Liver (tissue), 9 donors: Measurements from ENCODE around the gene ZNF141. TPM values are rescaled to one million over a fixed set of nuclear protein-coding genes. Genes with fewer than 3 reads are reported as not detected.

Experiments used
- DNase-seq: peaks from one replicate; pipeline ENCODE4 v3.0.0-alpha.2; 2017; ENCODE audit warnings: low spot score
- H3K27ac ChIP-seq, 2 donors: one replicate each; pipeline ENCODE4 v1.7.0; 2013; ENCODE audit warnings: inconsistent platforms in 2 of 2, low read length in 2 of 2, control low read depth in 1 of 2, low read depth in 1 of 2, mild to moderate bottlenecking in 1 of 2
- H3K27me3 ChIP-seq, 4 donors: one replicate each; pipeline versions ENCODE4 v1.6.1 to v1.7.0; 2013; ENCODE audit warnings: low read length in 3 of 4, inconsistent platforms in 1 of 4, mild to moderate bottlenecking in 1 of 4, moderate library complexity in 1 of 4; ENCODE audit not compliant: control insufficient read depth in 4 of 4, insufficient read depth in 4 of 4
- H3K36me3 ChIP-seq, 4 donors: one replicate each; pipeline versions ENCODE4 v1.6.1 to v1.7.0; 2013; ENCODE audit warnings: low read length in 3 of 4, mild to moderate bottlenecking in 3 of 4, low read depth in 1 of 4, moderate library complexity in 1 of 4; ENCODE audit not compliant: control insufficient read depth in 4 of 4, insufficient read depth in 3 of 4
- H3K4me1 ChIP-seq, 4 donors: one replicate each; pipeline versions ENCODE4 v1.6.1 to v1.7.0; 2013; ENCODE audit warnings: low read length in 3 of 4, mild to moderate bottlenecking in 3 of 4, moderate library complexity in 1 of 4; ENCODE audit not compliant: control insufficient read depth in 4 of 4, insufficient read depth in 4 of 4
- H3K4me3 ChIP-seq, 3 donors: one replicate each; pipeline versions ENCODE4 v1.6.1 to v1.7.0; 2013; ENCODE audit warnings: low read length in 3 of 3, control low read depth in 1 of 3, low read depth in 1 of 3, mild to moderate bottlenecking in 1 of 3
- H3K9ac ChIP-seq, 2 donors: one replicate each; pipeline ENCODE4 v1.7.0; 2013; ENCODE audit warnings: low read length in 2 of 2, mild to moderate bottlenecking in 2 of 2, moderate library complexity in 2 of 2, control low read depth in 1 of 2, low read depth in 1 of 2
- H3K9me3 ChIP-seq, 4 donors: one replicate each; pipeline versions ENCODE4 v1.6.1 to v1.7.0; 2013; ENCODE audit warnings: low read length in 3 of 4; ENCODE audit not compliant: control insufficient read depth in 4 of 4
- EGR1 ChIP-seq, 2 donors: IDR thresholded peaks; 2 replicates each; pipeline ENCODE4 v1.6.1; 2016 to 2018; ENCODE audit warnings: antibody characterized with exemption in 2 of 2, low read depth in 2 of 2
- FOXA1 ChIP-seq: IDR thresholded peaks from 2 replicates; pipeline ENCODE4 v1.6.1; 2016; ENCODE audit warnings: antibody characterized with exemption
- FOXA2 ChIP-seq: IDR thresholded peaks from 2 replicates; pipeline ENCODE4 v1.6.1; 2016; ENCODE audit warnings: antibody characterized with exemption
- GABPA ChIP-seq, 2 donors: IDR thresholded peaks in 1 of 2; conservative IDR thresholded peaks in 1 of 2; 2 replicates each; pipeline ENCODE4 v1.6.1; 2016; ENCODE audit warnings: antibody characterized with exemption in 2 of 2, mild to moderate bottlenecking in 1 of 2, moderate library complexity in 1 of 2
- HNF4A ChIP-seq, 2 donors: conservative IDR thresholded peaks; 2 replicates each; pipeline ENCODE4 v1.6.1; 2016; ENCODE audit warnings: antibody characterized with exemption in 2 of 2, mild to moderate bottlenecking in 2 of 2
- HNF4G ChIP-seq: IDR thresholded peaks from 2 replicates; pipeline ENCODE4 v1.6.1; 2016; ENCODE audit warnings: antibody characterized with exemption
- JUND ChIP-seq, 2 donors: IDR thresholded peaks; 2 replicates each; pipeline ENCODE4 v1.6.1; 2016; ENCODE audit warnings: antibody characterized with exemption in 2 of 2
- NR2F2 ChIP-seq: IDR thresholded peaks from 2 replicates; pipeline ENCODE4 v1.6.1; 2016; ENCODE audit warnings: antibody characterized with exemption
- RAD21 ChIP-seq, 2 donors: IDR thresholded peaks; 2 replicates each; pipeline ENCODE4 v1.6.1; 2016; ENCODE audit warnings: antibody characterized with exemption in 2 of 2, mild to moderate bottlenecking in 2 of 2
- RXRA ChIP-seq, 2 donors: IDR thresholded peaks; 2 replicates each; pipeline ENCODE4 v1.6.1; 2017 to 2018; ENCODE audit warnings: antibody characterized with exemption in 2 of 2, mild to moderate bottlenecking in 1 of 2
- SP1 ChIP-seq: IDR thresholded peaks from 2 replicates; pipeline ENCODE4 v1.6.1; 2018; ENCODE audit warnings: antibody characterized with exemption, mild to moderate bottlenecking
- TAF1 ChIP-seq: conservative IDR thresholded peaks from 2 replicates; pipeline ENCODE4 v1.6.1; 2016; ENCODE audit warnings: antibody characterized with exemption, mild to moderate bottlenecking
- YY1 ChIP-seq: IDR thresholded peaks from 2 replicates; pipeline ENCODE4 v1.6.1; 2016; ENCODE audit warnings: antibody characterized with exemption, mild to moderate bottlenecking
- whole genome bisulfite sequencing: extraction: QIAGEN DNeasy Blood & Tissue Kit; methylation state at CpG from one replicate; pipeline ENCODE4 v1.1.7; 2013; 5-methylcytosine and 5-hydroxymethylcytosine counted together
- polyA plus RNA-seq, 2 donors: library from polyadenylated mRNA; stranded (reverse) in 1 of 2; unstranded in 1 of 2; fragments of 200-250 nt in 1 of 2; fragments of >200 nt in 1 of 2; fragmentation: Nextera tagmentation in 1 of 2; extraction: Ambion mirVana in 1 of 2; gene quantifications; one replicate each; pipeline versions ENCODE4 v1.2.1 to v1.2.3, GENCODE V29; 2013 to 2015
- total RNA-seq, 2 donors: library from RNA; depleted of rRNA; stranded (reverse); fragments of >200 nt; gene quantifications; one replicate each; pipeline ENCODE4 v1.2.3, GENCODE V29; 2014
- TF ChIP-seq, protein P1 (sequence below): IDR thresholded peaks from 2 replicates; pipeline ENCODE4 v1.6.1; 2016; ENCODE audit warnings: antibody characterized with exemption, mild to moderate bottlenecking
- TF ChIP-seq, protein P2 (sequence below): fragments of 150-350 bp; IDR thresholded peaks from 2 replicates; pipeline ENCODE4 v1.5.1; 2017; ENCODE audit warnings: improper control_type of control experiment, low read depth, low read length; ENCODE audit not compliant: missing input control
- TF ChIP-seq, protein P3 (sequence below): IDR thresholded peaks from 2 replicates; pipeline ENCODE4 v1.6.1; 2016; ENCODE audit warnings: antibody characterized with exemption
- TF ChIP-seq, protein P4 (sequence below): IDR thresholded peaks from 2 replicates; pipeline ENCODE4 v1.6.1; 2016; ENCODE audit warnings: antibody characterized with exemption
- TF ChIP-seq, protein P5 (sequence below): IDR thresholded peaks from 2 replicates; pipeline ENCODE4 v1.6.1; 2016; ENCODE audit warnings: antibody characterized with exemption
- donor health status: healthy.
- donor health status: healthy.
- donor health status: healthy.
- donor health status: healthy.
- donor health status: healthy.

Gene ZNF141
- total and polyA plus RNA-seq, 4 donors, result 2.1 to 15.4 (median 7.7) TPM

DNA sequence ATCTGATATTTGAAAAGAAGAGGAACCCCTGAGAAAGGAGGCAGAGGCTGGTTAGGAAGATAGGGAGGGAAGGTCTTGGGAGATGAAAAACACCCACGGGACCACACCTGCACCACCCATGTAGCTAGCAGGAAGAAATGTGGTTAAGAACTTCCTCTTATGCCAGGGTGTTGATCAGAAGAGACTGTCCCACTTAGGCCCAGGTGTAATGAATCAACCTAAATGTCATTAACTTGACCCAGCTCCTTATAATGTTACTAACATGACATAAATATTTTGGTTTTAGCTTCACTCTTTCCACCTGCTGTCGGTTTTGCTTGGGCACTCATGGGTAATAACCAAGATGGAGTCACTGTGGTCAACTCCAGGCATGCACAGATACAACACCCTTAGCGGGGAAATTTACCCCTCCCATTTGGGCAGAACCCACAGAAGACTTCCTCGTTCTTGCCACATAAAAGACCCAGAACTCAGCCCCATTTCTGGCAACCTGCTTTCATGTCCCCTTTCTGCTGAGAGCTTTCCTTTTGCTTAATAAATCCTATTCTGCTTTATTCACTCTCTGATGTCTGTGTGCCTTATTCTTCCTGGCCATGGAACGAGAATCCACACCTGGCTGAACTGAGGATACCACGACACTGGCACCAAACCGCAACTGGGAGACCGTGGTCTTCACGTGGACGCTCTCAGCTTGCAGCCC is 46.8 kb downstream of the ZNF141 start (continued):
- TF ChIP-seq, protein P1, sequence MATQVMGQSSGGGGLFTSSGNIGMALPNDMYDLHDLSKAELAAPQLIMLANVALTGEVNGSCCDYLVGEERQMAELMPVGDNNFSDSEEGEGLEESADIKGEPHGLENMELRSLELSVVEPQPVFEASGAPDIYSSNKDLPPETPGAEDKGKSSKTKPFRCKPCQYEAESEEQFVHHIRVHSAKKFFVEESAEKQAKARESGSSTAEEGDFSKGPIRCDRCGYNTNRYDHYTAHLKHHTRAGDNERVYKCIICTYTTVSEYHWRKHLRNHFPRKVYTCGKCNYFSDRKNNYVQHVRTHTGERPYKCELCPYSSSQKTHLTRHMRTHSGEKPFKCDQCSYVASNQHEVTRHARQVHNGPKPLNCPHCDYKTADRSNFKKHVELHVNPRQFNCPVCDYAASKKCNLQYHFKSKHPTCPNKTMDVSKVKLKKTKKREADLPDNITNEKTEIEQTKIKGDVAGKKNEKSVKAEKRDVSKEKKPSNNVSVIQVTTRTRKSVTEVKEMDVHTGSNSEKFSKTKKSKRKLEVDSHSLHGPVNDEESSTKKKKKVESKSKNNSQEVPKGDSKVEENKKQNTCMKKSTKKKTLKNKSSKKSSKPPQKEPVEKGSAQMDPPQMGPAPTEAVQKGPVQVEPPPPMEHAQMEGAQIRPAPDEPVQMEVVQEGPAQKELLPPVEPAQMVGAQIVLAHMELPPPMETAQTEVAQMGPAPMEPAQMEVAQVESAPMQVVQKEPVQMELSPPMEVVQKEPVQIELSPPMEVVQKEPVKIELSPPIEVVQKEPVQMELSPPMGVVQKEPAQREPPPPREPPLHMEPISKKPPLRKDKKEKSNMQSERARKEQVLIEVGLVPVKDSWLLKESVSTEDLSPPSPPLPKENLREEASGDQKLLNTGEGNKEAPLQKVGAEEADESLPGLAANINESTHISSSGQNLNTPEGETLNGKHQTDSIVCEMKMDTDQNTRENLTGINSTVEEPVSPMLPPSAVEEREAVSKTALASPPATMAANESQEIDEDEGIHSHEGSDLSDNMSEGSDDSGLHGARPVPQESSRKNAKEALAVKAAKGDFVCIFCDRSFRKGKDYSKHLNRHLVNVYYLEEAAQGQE, result no peak
- TF ChIP-seq RAD21 (IDR thresholded peaks at IDR 0.05) (no peak), GABPA (IDR thresholded peaks at IDR 0.05 in 1 of 2, conservative IDR thresholded peaks at IDR 0.05 in 1 of 2) (no peak)

DNA sequence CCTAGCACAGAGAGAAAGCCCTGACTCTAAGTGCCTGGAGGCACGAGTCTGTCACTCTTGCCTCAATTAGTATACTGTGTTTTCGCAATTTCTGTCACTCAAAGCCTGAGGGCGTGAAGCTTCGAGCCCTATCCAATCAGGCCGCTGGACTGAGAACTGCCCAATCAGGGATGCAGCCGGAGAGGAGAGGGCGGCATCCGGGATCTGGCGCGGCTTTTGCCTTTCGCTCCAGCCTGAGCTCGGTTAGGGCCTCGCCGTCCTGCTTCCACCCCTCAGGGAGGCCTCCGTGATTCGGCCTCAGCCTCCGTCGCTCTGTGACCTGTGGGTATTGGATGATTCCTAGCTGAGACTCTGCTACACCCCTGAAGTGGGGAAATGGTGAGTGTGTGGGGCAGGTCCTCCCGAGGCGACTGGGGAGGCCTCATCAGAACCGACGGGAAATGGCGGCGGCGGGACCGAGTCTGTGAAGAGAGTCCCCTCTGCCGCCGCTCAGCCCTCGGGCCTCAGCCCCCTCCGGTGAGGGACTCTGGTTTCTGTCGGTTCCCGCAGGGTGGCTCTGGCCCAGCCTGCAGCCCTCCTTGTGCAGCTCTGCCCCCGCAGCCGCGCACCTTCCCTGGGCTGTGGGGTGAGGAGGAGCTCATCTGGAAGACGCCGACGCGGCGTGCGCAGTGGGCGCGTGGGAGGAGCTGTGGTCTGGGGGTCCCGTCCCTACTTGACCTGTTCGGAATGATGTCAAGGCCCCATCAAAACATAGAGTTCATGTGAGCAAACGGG is 48.5 kb downstream of the ZNF141 start:
- Histone ChIP-seq H3K9me3 (peaks cover 55 to 88% (median 67%) of the 10 kb centered on the region in 4 donors), H3K9ac (no peak overlapping the region), H3K27ac (no peak overlapping the region), H3K27me3 (peaks cover 0 to 3% (median 0%) of the 10 kb centered on the region in 4 donors), H3K36me3 (no peaks in the 10 kb centered on the region), H3K4me1 (no peaks in the 10 kb centered on the region), H3K4me3 (peak overlapping the region in 2 of 3 donors; percentile 47 to 58)
- WGBS, result 12% methylated on average over 46 of the region's 46 CpGs
- no peak for DNase-seq
- TF ChIP-seq FOXA1, result no peak
- TF ChIP-seq HNF4A (conservative IDR thresholded peaks at IDR 0.05), result no peak
- TF ChIP-seq, protein P2, sequence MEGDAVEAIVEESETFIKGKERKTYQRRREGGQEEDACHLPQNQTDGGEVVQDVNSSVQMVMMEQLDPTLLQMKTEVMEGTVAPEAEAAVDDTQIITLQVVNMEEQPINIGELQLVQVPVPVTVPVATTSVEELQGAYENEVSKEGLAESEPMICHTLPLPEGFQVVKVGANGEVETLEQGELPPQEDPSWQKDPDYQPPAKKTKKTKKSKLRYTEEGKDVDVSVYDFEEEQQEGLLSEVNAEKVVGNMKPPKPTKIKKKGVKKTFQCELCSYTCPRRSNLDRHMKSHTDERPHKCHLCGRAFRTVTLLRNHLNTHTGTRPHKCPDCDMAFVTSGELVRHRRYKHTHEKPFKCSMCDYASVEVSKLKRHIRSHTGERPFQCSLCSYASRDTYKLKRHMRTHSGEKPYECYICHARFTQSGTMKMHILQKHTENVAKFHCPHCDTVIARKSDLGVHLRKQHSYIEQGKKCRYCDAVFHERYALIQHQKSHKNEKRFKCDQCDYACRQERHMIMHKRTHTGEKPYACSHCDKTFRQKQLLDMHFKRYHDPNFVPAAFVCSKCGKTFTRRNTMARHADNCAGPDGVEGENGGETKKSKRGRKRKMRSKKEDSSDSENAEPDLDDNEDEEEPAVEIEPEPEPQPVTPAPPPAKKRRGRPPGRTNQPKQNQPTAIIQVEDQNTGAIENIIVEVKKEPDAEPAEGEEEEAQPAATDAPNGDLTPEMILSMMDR, result no peak
- no peak for TF ChIP-seq EGR1 (IDR thresholded peaks at IDR 0.05; ENCODE audit: low read depth in 2 of 2)
- TF ChIP-seq, protein P1, result no peak
- no peak for TF ChIP-seq RXRA (IDR thresholded peaks at IDR 0.05)
- TF ChIP-seq GABPA (IDR thresholded peaks at IDR 0.05 in 1 of 2, conservative IDR thresholded peaks at IDR 0.05 in 1 of 2), result no peak
- TF ChIP-seq, protein P3, sequence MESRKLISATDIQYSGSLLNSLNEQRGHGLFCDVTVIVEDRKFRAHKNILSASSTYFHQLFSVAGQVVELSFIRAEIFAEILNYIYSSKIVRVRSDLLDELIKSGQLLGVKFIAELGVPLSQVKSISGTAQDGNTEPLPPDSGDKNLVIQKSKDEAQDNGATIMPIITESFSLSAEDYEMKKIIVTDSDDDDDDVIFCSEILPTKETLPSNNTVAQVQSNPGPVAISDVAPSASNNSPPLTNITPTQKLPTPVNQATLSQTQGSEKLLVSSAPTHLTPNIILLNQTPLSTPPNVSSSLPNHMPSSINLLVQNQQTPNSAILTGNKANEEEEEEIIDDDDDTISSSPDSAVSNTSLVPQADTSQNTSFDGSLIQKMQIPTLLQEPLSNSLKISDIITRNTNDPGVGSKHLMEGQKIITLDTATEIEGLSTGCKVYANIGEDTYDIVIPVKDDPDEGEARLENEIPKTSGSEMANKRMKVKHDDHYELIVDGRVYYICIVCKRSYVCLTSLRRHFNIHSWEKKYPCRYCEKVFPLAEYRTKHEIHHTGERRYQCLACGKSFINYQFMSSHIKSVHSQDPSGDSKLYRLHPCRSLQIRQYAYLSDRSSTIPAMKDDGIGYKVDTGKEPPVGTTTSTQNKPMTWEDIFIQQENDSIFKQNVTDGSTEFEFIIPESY, result no peak
- TF ChIP-seq, protein P4, sequence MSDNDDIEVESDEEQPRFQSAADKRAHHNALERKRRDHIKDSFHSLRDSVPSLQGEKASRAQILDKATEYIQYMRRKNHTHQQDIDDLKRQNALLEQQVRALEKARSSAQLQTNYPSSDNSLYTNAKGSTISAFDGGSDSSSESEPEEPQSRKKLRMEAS, result no peak
- no peak for TF ChIP-seq SP1
- TF ChIP-seq YY1, result no peak
- TF ChIP-seq HNF4G, result no peak
- TF ChIP-seq FOXA2, result no peak
- no peak for TF ChIP-seq NR2F2
- TF ChIP-seq TAF1, result no peak
- no peak for TF ChIP-seq JUND (IDR thresholded peaks at IDR 0.05)
- TF ChIP-seq, protein P5, sequence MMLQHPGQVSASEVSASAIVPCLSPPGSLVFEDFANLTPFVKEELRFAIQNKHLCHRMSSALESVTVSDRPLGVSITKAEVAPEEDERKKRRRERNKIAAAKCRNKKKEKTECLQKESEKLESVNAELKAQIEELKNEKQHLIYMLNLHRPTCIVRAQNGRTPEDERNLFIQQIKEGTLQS, result no peak
- TF ChIP-seq RAD21 (IDR thresholded peaks at IDR 0.05), result no peak
